CD8-positive, alpha-beta memory T cell (primary cell): ENCODE measurements around the gene DYRK4. TPM values are rescaled to one million over a fixed set of nuclear protein-coding genes. Genes with fewer than 3 reads are reported as not detected.
"Not testable (repeated sequence)": the region's sequence is repeated elsewhere in the genome, so short reads cannot be mapped to it uniquely, and the experiment has no call there.

Source experiments
- CTCF ChIA-PET: fragments of 350-600 bp; sonication (Branson Sonifier 250); formaldehyde crosslinking; loops from one replicate; lab custom pipeline; 2021; ENCODE audit warnings: antibody characterized with exemption; lab: Charles Lee
- POLR2A ChIA-PET: fragments of 350-600 bp; sonication (Branson Sonifier 250); formaldehyde crosslinking; loops from one replicate; lab custom pipeline; 2021; ENCODE audit warnings: antibody characterized with exemption; lab: Charles Lee
- DNase-seq, 5 donors: peaks; one replicate each; pipeline versions ENCODE4 v3.0.0 to v3.0.0-alpha.2; 2020 to 2022; ENCODE audit warnings: mixed read lengths in 1 of 5
- H3K27ac ChIP-seq: one replicate; pipeline ENCODE4 v1.7.0; 2013; ENCODE audit warnings: low read depth, mild to moderate bottlenecking, low read length, moderate library complexity
- H3K27me3 ChIP-seq: 2 replicates; pipeline ENCODE4 v1.7.0; 2013; ENCODE audit warnings: low read length, mild to moderate bottlenecking; ENCODE audit not compliant: insufficient read depth, poor library complexity, severe bottlenecking
- H3K36me3 ChIP-seq: 2 replicates; pipeline ENCODE4 v1.7.0; 2013; ENCODE audit warnings: mild to moderate bottlenecking, low read length, moderate library complexity; ENCODE audit not compliant: insufficient read depth
- H3K4me1 ChIP-seq: 2 replicates; pipeline ENCODE4 v1.7.0; 2013; ENCODE audit warnings: mild to moderate bottlenecking, low read length, moderate library complexity; ENCODE audit not compliant: insufficient read depth
- H3K4me3 ChIP-seq: 2 replicates; pipeline ENCODE4 v1.7.0; 2013; ENCODE audit warnings: mild to moderate bottlenecking, low read length
- H3K9me3 ChIP-seq: 2 replicates; pipeline ENCODE4 v1.7.0; 2013; ENCODE audit warnings: mild to moderate bottlenecking, low read length
- H3K27ac Mint-ChIP-seq, 8 donors: one replicate each; pipeline ENCODE4 v1.8.0; 2020 to 2021; ENCODE audit warnings: mixed read lengths in 8 of 8, mild to moderate bottlenecking in 6 of 8, inconsistent platforms in 3 of 8, moderate library complexity in 3 of 8
- H3K27me3 Mint-ChIP-seq, 2 donors: one replicate each; pipeline ENCODE4 v1.8.0; 2020 to 2021; ENCODE audit warnings: mixed read lengths in 2 of 2, mild to moderate bottlenecking in 1 of 2, moderate library complexity in 1 of 2
- H3K36me3 Mint-ChIP-seq, 3 donors: one replicate each; pipeline ENCODE4 v1.8.0; 2020 to 2021; ENCODE audit warnings: mixed read lengths in 3 of 3, inconsistent platforms in 1 of 3, mild to moderate bottlenecking in 1 of 3
- H3K4me1 Mint-ChIP-seq, 3 donors: one replicate each; pipeline ENCODE4 v1.8.0; 2020 to 2021; ENCODE audit warnings: mixed read lengths in 3 of 3, inconsistent platforms in 1 of 3, mild to moderate bottlenecking in 1 of 3
- H3K4me3 Mint-ChIP-seq, 7 donors: one replicate each; pipeline ENCODE4 v1.8.0; 2020 to 2021; ENCODE audit warnings: mixed read lengths in 7 of 7, mild to moderate bottlenecking in 6 of 7, moderate library complexity in 4 of 7, inconsistent platforms in 2 of 7
- H3K9me3 Mint-ChIP-seq, 5 donors: one replicate each; pipeline ENCODE4 v1.8.0; 2020 to 2022; ENCODE audit warnings: mixed read lengths in 5 of 5, mild to moderate bottlenecking in 3 of 5, moderate library complexity in 2 of 5, inconsistent platforms in 1 of 5
- polyA plus RNA-seq: library from polyadenylated mRNA; unstranded; fragments of 300-500 nt; fragmentation: Illumina TruSeq; gene quantifications from one replicate; pipeline ENCODE4 v1.2.3, GENCODE V29; 2021
- total RNA-seq, 2 experiments: library from RNA; stranded (reverse); gene quantifications; one replicate each; pipeline ENCODE4 v1.2.3, GENCODE V29; 2021

DYRK4 gene, protein sequence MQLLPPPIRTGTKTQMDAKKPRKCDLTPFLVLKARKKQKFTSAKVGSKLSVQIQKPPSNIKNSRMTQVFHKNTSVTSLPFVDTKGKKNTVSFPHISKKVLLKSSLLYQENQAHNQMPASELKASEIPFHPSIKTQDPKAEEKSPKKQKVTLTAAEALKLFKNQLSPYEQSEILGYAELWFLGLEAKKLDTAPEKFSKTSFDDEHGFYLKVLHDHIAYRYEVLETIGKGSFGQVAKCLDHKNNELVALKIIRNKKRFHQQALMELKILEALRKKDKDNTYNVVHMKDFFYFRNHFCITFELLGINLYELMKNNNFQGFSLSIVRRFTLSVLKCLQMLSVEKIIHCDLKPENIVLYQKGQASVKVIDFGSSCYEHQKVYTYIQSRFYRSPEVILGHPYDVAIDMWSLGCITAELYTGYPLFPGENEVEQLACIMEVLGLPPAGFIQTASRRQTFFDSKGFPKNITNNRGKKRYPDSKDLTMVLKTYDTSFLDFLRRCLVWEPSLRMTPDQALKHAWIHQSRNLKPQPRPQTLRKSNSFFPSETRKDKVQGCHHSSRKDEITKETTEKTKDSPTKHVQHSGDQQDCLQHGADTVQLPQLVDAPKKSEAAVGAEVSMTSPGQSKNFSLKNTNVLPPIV
- total RNA-seq (10 to 100 TPM; 29.5 to 29.6 TPM), polyA plus RNA-seq (42.5 TPM)

DNA sequence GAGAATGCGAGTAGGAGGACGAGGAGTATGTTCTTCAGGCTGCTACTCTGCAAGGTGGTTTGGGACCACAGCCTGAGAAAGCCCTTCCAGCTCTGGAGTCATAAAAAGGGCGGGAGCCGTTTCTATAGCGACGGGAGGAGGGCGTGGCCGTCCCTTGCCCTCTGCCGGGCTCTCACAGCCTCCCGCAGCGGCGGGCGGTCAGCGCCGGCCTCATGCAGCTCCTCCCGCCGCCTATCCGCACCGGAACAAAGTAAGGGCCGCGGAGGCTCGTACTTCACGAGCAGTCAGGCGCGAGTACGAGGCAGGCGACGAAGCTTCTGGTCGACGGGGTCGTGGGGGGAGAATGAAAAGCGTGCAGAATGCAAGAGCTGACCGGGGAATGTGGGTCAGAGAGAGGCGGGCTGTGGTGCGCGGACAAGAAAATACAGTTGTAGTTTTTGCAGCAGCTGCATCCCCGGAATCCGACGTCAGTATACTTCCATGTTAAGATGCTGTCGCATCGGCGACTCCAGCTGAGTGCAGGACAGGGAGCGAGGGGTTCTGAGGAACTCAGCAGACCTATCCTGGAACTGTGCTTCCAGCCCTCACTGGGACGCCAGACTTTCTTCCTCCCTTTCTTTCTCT, at the start of gene DYRK4:
Gene DYRK4 (plus strand): TSS at position 175 of the 624 bp plus-strand sequence. CDS start 38 bp downstream, at position 213.
- peak within 1 kb of the TSS in 2 of 7 donors; percentile 28 to 30 for H3K4me3 Mint-ChIP-seq
- H3K4me3 ChIP-seq, result no peak within 1 kb of the TSS
- no peaks in the 10 kb centered on the region for H3K4me1 ChIP-seq
- ChIA-PET CTCF (no interaction called here), POLR2A (no interaction called here)
- no peaks in the 10 kb centered on the region for H3K4me1 Mint-ChIP-seq
- H3K9me3 ChIP-seq, result no peaks in the 10 kb centered on the region
- no peaks in the 10 kb centered on the region for H3K9me3 Mint-ChIP-seq
- no peak within 1 kb of the TSS for H3K27ac Mint-ChIP-seq
- no peaks in the 10 kb centered on the region for H3K27me3 ChIP-seq
- no peak for DNase-seq
- H3K36me3 ChIP-seq, result no peaks in the 10 kb centered on the region
- H3K36me3 Mint-ChIP-seq, result no peaks in the 10 kb centered on the region
- H3K27ac ChIP-seq, result no peak within 1 kb of the TSS
- H3K27me3 Mint-ChIP-seq, result peaks cover 0 to 3% of the 10 kb centered on the region in 2 donors

DNA sequence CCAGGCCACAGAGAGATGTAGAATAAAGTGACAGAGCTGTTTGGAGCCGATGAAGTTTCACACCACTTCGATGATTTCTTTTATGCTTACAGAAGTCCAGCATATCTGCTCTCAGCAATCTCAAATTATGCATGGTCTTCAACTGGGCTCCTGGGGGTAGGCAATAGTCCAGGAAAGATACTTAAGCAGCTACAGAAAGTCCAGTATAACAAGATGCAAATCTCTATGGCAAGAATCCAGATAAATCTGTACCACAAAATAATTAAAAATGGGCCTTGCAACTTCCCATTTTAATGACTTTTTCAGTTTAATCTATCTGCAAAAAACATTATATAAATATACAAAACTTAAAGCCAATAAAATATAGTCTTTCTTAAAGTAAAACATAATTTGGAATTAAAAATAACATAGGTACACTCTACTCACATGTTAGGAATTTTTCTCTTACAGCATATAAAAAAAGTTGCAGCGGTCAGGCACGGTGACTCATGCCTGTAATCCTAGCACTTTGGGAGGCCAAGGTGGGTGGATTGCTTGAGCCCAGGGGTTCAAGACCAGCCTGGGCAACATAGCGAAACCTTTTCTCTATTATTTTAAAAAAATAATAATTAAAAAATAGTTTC, 43.8 kb upstream of the DYRK4 start:
- Histone ChIP-seq H3K27me3 (no peaks in the 10 kb centered on the region), H3K4me3 (no peak overlapping the region), H3K36me3 (peaks cover 5% of the 10 kb centered on the region), H3K9me3 (no peaks in the 10 kb centered on the region), H3K4me1 (no peaks in the 10 kb centered on the region), H3K27ac (no peak overlapping the region)
- ChIA-PET CTCF (interaction anchor here (0.7 kb wide), 1 partner anchor 14 kb away, joined by 3 read pairs; no protein-coding TSS in a partner anchor), POLR2A (no interaction called here)
- H3K27me3 Mint-ChIP-seq, result no peaks in the 10 kb centered on the region
- no peaks in the 10 kb centered on the region for H3K4me1 Mint-ChIP-seq
- peak overlapping the region in 3 of 8 donors; percentile 24 to 61 (median 38) for H3K27ac Mint-ChIP-seq
- H3K4me3 Mint-ChIP-seq, result no peak overlapping the region
- H3K36me3 Mint-ChIP-seq, result peaks cover 9 to 56% (median 18%) of the 10 kb centered on the region in 3 donors
- no peak for DNase-seq
- H3K9me3 Mint-ChIP-seq, result no peaks in the 10 kb centered on the region

DNA sequence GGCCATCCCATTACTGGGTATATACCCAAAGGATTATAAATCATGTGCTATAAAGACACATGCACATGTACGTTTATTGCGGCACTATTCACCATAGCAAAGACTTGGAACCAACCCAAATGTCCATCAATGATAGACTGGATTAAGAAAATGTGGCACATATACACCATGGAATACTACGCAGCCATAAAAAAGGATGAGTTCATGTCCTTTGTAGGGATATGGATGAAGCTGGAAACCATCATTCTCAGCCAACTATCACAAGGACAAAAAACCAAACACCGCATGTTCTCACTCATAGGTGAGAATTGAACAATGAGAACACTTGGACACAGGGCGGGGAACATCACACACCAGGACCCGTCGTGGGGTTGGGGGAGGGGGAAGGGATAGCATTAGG, 38.6 kb upstream of the DYRK4 start:
- DNase-seq, H3K36me3 ChIP-seq, H3K4me1 ChIP-seq, H3K27me3 ChIP-seq, H3K9me3 ChIP-seq, H3K27me3 Mint-ChIP-seq, H3K9me3 Mint-ChIP-seq, H3K4me3 ChIP-seq, H3K27ac ChIP-seq, H3K4me3 Mint-ChIP-seq, POLR2A ChIA-PET, CTCF ChIA-PET, H3K4me1 Mint-ChIP-seq: not testable (repeated sequence)
- Mint-ChIP-seq H3K27ac (peak overlapping the region in 1 of 8 donors; percentile 7), H3K36me3 (peaks cover 6 to 63% (median 18%) of the 10 kb centered on the region in 3 donors)

DNA sequence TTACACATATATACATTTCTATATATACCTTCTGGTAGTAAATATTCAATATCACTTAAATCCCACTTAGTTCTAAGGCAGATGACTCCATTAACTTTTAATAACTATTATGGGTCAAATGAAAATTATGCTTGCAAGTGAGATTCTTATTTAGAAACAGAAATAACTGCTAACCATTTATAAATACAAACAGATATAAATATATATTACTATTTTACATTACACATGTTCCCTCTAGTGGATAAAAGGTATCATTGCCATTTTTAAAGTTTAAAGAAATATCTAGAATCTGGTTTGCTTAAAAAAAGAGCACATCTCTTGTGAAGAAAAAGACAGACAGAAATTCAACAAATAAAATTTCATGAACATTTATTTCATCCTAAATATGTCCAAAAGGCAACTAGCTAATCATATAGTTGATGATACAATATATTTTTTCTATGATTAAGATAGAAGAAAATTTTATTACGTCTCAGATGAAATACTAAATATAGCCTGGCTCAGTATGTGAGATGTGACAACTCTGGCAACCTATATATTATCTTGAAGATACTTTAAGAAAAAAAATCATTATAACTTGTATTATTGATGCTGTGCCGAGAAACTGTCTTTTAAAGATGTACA, 35.0 kb upstream of the DYRK4 start:
- H3K9me3 Mint-ChIP-seq, result no peaks in the 10 kb centered on the region
- peak in 2 of 5 donors; percentile 19 to 21 for DNase-seq
- CTCF ChIA-PET, result interaction anchor here (1.0 to 3.8 kb wide), 8 partner anchors 11 to 653 kb away, joined by 3 to 17 read pairs (median 5); partner anchors contain the start of gene PARP11
- Histone ChIP-seq H3K27ac (no peak overlapping the region), H3K36me3 (peaks cover 3% of the 10 kb centered on the region), H3K4me3 (no peak overlapping the region), H3K27me3 (no peaks in the 10 kb centered on the region), H3K4me1 (peaks cover 8% of the 10 kb centered on the region), H3K9me3 (no peaks in the 10 kb centered on the region)
- peaks cover 6 to 54% (median 8%) of the 10 kb centered on the region in 3 donors for H3K36me3 Mint-ChIP-seq
- H3K4me1 Mint-ChIP-seq, result peaks cover 2 to 7% (median 3%) of the 10 kb centered on the region in 3 donors
- H3K27me3 Mint-ChIP-seq, result no peaks in the 10 kb centered on the region
- H3K27ac Mint-ChIP-seq, result peak overlapping the region in 1 of 8 donors; percentile 32
- POLR2A ChIA-PET, result no interaction called here
- no peak overlapping the region for H3K4me3 Mint-ChIP-seq

DNA sequence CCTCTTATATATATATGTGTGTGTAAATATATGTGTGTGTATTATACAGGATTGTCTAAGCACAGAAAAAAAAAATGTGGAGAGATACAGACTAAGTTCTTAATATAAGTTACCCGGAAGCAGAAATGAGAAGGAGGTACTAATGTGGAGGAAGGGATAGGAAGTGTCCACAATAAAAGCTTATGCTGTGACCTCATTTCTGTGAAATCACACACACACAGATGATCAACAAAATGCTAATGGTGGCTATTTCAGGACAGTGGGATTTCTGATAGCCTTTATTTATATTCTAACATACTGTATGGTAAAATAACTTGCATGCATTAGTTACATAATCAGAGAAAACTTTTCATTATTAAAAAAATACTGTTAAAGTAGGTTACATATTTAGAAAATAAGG, 31.8 kb upstream of the DYRK4 start:
- Mint-ChIP-seq H3K36me3 (peaks cover 0 to 35% (median 2%) of the 10 kb centered on the region in 3 donors), H3K27ac (peak overlapping the region in 3 of 8 donors; percentile 0 to 75 (median 16)), H3K9me3 (no peaks in the 10 kb centered on the region), H3K4me1 (peaks cover 2 to 7% (median 3%) of the 10 kb centered on the region in 3 donors), H3K4me3 (no peak overlapping the region), H3K27me3 (no peaks in the 10 kb centered on the region)
- no peak overlapping the region for H3K4me3 ChIP-seq
- H3K4me1 ChIP-seq, result peaks cover 8% of the 10 kb centered on the region
- DNase-seq, result no peak
- H3K27me3 ChIP-seq, result no peaks in the 10 kb centered on the region
- H3K9me3 ChIP-seq, result no peaks in the 10 kb centered on the region
- H3K36me3 ChIP-seq, result peaks cover 13% of the 10 kb centered on the region
- no peak overlapping the region for H3K27ac ChIP-seq
- POLR2A ChIA-PET, result no interaction called here
- CTCF ChIA-PET, result interaction anchor here (0.7 kb wide), 1 partner anchor 108 kb away, joined by 3 read pairs; no protein-coding TSS in a partner anchor

DNA sequence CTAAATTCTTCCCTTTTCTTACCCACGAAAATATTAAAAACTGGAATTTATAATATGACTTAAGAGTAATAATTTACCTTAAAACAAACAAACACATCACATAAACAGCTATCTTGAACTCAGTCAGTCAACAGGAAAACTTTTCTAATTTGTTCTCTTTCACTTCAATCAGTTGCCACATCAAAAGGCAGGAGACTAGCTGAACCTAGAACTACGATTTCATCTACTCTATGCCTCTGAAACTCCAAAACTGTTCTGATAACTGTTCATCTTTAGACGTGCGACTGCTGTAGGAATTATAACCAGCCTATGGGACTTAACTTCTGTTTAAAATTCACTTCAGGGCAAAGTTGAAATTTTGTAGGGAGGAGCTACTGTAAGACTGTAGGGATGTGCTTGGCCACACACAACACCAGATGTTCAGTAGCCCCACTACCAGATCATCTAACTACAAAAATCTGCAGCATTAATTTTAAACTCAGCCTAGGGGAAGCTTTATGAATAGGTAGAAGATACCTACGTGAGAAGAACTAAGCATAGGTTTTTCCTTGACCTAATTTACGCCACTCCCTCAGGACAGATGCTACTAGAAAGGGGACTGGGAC, 30.9 kb upstream of the DYRK4 start:
- CTCF ChIA-PET, result interaction anchor here (0.8 to 1.4 kb wide), 3 partner anchors 109 to 648 kb away, joined by 3 to 4 read pairs (median 3); no protein-coding TSS in a partner anchor
- Mint-ChIP-seq H3K27me3 (no peaks in the 10 kb centered on the region), H3K36me3 (peaks cover 0 to 35% (median under 1%) of the 10 kb centered on the region in 3 donors), H3K9me3 (no peaks in the 10 kb centered on the region), H3K4me1 (peaks cover 2 to 9% (median 3%) of the 10 kb centered on the region in 3 donors), H3K27ac (peak overlapping the region in 3 of 8 donors; percentile 37 to 65 (median 47)), H3K4me3 (peak overlapping the region in 1 of 7 donors; percentile 26)
- H3K27ac ChIP-seq, result no peak overlapping the region
- peaks cover 8% of the 10 kb centered on the region for H3K4me1 ChIP-seq
- H3K9me3 ChIP-seq, result no peaks in the 10 kb centered on the region
- H3K36me3 ChIP-seq, result peaks cover 15% of the 10 kb centered on the region
- peak in 1 of 5 donors; percentile 7 for DNase-seq
- POLR2A ChIA-PET, result no interaction called here
- no peaks in the 10 kb centered on the region for H3K27me3 ChIP-seq
- no peak overlapping the region for H3K4me3 ChIP-seq

DNA sequence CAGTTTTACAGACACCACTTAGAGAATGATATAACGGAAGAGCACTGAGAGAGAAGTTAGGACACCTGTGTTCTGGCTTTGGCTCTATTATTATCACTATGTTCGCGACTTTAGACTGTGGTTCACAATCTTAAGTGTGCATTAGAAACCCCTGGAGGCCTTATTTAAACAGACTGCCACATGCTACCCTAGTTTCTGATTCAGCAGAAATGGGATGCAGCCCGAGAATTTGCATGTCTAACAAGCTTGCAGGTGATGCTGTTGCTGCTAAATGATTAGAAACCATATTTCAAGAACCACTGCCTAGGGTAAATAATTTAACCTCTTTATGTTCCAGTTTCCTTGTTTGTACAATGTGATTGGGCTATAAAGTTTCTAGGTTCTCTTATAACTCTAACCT, 26.9 kb upstream of the DYRK4 start:
- CTCF ChIA-PET, result no interaction called here
- Mint-ChIP-seq H3K27me3 (peaks cover 0 to 5% of the 10 kb centered on the region in 2 donors), H3K9me3 (no peaks in the 10 kb centered on the region), H3K27ac (peak overlapping the region in 2 of 8 donors; percentile 22 to 24), H3K4me1 (peaks cover 22 to 44% (median 29%) of the 10 kb centered on the region in 3 donors), H3K36me3 (peaks cover 0 to 26% (median 0%) of the 10 kb centered on the region in 3 donors), H3K4me3 (peak overlapping the region in 1 of 7 donors; percentile 22)
- H3K9me3 ChIP-seq, result no peaks in the 10 kb centered on the region
- H3K36me3 ChIP-seq, result peaks cover 15% of the 10 kb centered on the region
- DNase-seq, result no peak
- H3K4me3 ChIP-seq, result no peak overlapping the region
- H3K4me1 ChIP-seq, result peaks cover 24% of the 10 kb centered on the region
- no peak overlapping the region for H3K27ac ChIP-seq
- POLR2A ChIA-PET, result no interaction called here
- H3K27me3 ChIP-seq, result no peaks in the 10 kb centered on the region
